IMR-90 (cell line): Measurements from ENCODE around the gene NFE2. TPM values are rescaled to one million over a fixed set of nuclear protein-coding genes. Genes with fewer than 3 reads are reported as not detected.

Experiments used
- ATAC-seq: fragments of 200-7000 bp; cut with Tn5 transposase; 2 replicates; pipeline ENCODE4 v1.9.1; 2020; ENCODE audit warnings: low read depth, mild to moderate bottlenecking, moderate library complexity
- BruUV-seq: library from RNA; stranded (reverse); fragments of 400-500 nt; replicated peaks from 2 replicates; lab custom pipeline; 2021; lab: Mats Ljungman, UMichigan
- CTCF ChIA-PET: fragments of 300-600 bp; formaldehyde crosslinking; extraction: SDS; loops from one replicate; lab custom pipeline; 2021; ENCODE audit warnings: antibody characterized with exemption; lab: Yijun Ruan, JAX
- POLR2A ChIA-PET: fragments of 300-600 bp; sonication (Branson Sonifier 250); formaldehyde crosslinking; loops from one replicate; lab custom pipeline; 2022; ENCODE audit warnings: antibody characterized with exemption; ENCODE audit not compliant: unreplicated experiment; lab: Charles Lee
- DNase-seq: peaks from one replicate; pipeline ENCODE4 v3.0.0; 2013
- H2AFZ ChIP-seq: replicated peaks from 2 replicates; pipeline ENCODE3; 2013; ENCODE audit warnings: low read length, mild to moderate bottlenecking; ENCODE audit not compliant: poor library complexity
- H2AK5ac ChIP-seq: 2 replicates; pipeline ENCODE4 v1.6.1; 2013; ENCODE audit warnings: low read depth, low read length, inconsistent platforms
- H2AK9ac ChIP-seq: replicated peaks from 2 replicates; pipeline ENCODE3; 2013; ENCODE audit warnings: mild to moderate bottlenecking, low read depth, low read length, moderate library complexity; ENCODE audit not compliant: poor library complexity
- H2BK120ac ChIP-seq: 2 replicates; pipeline ENCODE4 v1.6.1; 2013; ENCODE audit warnings: low read depth, low read length, inconsistent platforms
- H2BK15ac ChIP-seq: 3 replicates; pipeline ENCODE4 v1.6.1; 2013; ENCODE audit warnings: low read depth, low read length, inconsistent platforms
- H2BK20ac ChIP-seq: 2 replicates; pipeline ENCODE4 v1.6.1; 2013; ENCODE audit warnings: low read depth, mild to moderate bottlenecking, inconsistent platforms, low read length, moderate library complexity
- H2BK5ac ChIP-seq: 2 replicates; pipeline ENCODE4 v1.6.1; 2013; ENCODE audit warnings: mild to moderate bottlenecking, low read depth, low read length, inconsistent platforms; ENCODE audit not compliant: poor library complexity, severe bottlenecking
- H3K14ac ChIP-seq: replicated peaks from 2 replicates; pipeline ENCODE4 v1.6.1; 2013; ENCODE audit warnings: low read depth, low read length, inconsistent platforms
- H3K18ac ChIP-seq: 2 replicates; pipeline ENCODE4 v1.6.1; 2013; ENCODE audit warnings: low read depth, low read length, control low read depth
- H3K23ac ChIP-seq: 2 replicates; pipeline ENCODE4 v1.6.1; 2013; ENCODE audit warnings: low read depth, low read length, inconsistent platforms
- H3K27ac ChIP-seq: 2 replicates; pipeline ENCODE4 v1.5.1; 2013; ENCODE audit warnings: mild to moderate bottlenecking, control low read depth, low read length; ENCODE audit not compliant: insufficient read depth
- H3K27me3 ChIP-seq: 2 replicates; pipeline ENCODE4 v1.6.1; 2013; ENCODE audit warnings: low read length; ENCODE audit not compliant: control insufficient read depth, insufficient read depth
- H3K36me3 ChIP-seq: 2 replicates; pipeline ENCODE4 v1.6.1; 2013; ENCODE audit warnings: low read length, mixed read lengths; ENCODE audit not compliant: control insufficient read depth, insufficient read depth
- H3K4ac ChIP-seq: 2 replicates; pipeline ENCODE4 v1.6.1; 2013; ENCODE audit warnings: low read depth, low read length, inconsistent platforms
- H3K4me1 ChIP-seq: 2 replicates; pipeline ENCODE4 v1.6.1; 2013; ENCODE audit warnings: low read length, mixed read lengths; ENCODE audit not compliant: control insufficient read depth, insufficient read depth
- H3K4me2 ChIP-seq: 2 replicates; pipeline ENCODE4 v1.6.1; 2013; ENCODE audit warnings: low read depth, mild to moderate bottlenecking, control low read depth, low read length, moderate library complexity
- H3K4me3 ChIP-seq: 2 replicates; pipeline ENCODE4 v1.5.1; 2013; ENCODE audit warnings: low read depth, mild to moderate bottlenecking, control low read depth, low read length, moderate library complexity; ENCODE audit not compliant: insufficient read depth
- H3K56ac ChIP-seq: 2 replicates; pipeline ENCODE4 v1.6.1; 2013; ENCODE audit warnings: low read length, inconsistent platforms; ENCODE audit not compliant: insufficient read depth; ENCODE audit errors: extremely low read depth
- H3K79me1 ChIP-seq, 2 experiments: 2 replicates each; pipeline ENCODE4 v1.6.1; 2013; ENCODE audit warnings: low read length in 2 of 2, inconsistent platforms in 1 of 2, low read depth in 1 of 2
- H3K9ac ChIP-seq: 2 replicates; pipeline ENCODE4 v1.6.1; 2013; ENCODE audit warnings: low read depth, low read length, control low read depth
- H3K9me1 ChIP-seq: 2 replicates; pipeline ENCODE4 v1.6.1; 2013; ENCODE audit warnings: low read length, inconsistent platforms; ENCODE audit not compliant: insufficient read depth
- H3K9me3 ChIP-seq: 2 replicates; pipeline ENCODE4 v1.6.1; 2013; ENCODE audit warnings: low read length; ENCODE audit not compliant: control insufficient read depth, insufficient read depth
- H4K20me1 ChIP-seq: 2 replicates; pipeline ENCODE4 v1.6.1; 2013; ENCODE audit warnings: low read length, inconsistent platforms; ENCODE audit not compliant: insufficient read depth
- H4K5ac ChIP-seq: 2 replicates; pipeline ENCODE4 v1.6.1; 2013; ENCODE audit warnings: mild to moderate bottlenecking, low read depth, low read length, control low read depth
- H4K8ac ChIP-seq, 2 experiments: 2 replicates each; pipeline ENCODE4 v1.6.1; 2013; ENCODE audit warnings: low read depth in 2 of 2, low read length in 2 of 2, control low read depth in 1 of 2, inconsistent platforms in 1 of 2
- H4K91ac ChIP-seq: 2 replicates; pipeline ENCODE4 v1.6.1; 2013; ENCODE audit warnings: low read depth, low read length, inconsistent platforms; ENCODE audit not compliant: insufficient read depth
- BHLHE40 ChIP-seq: fragments of 150-350 bp; IDR thresholded peaks from 2 replicates; pipeline ENCODE4 v1.6.1; 2016; ENCODE audit warnings: mild to moderate bottlenecking, low read depth, low read length
- CHD1 ChIP-seq: IDR thresholded peaks from 2 replicates; pipeline ENCODE4 v1.6.1; 2012; ENCODE audit warnings: low read depth, low read length, improper control_type of control experiment
- ELK1 ChIP-seq: fragments of 150-350 bp; IDR thresholded peaks from 2 replicates; pipeline ENCODE4 v1.6.1; 2016; ENCODE audit warnings: low read depth, mild to moderate bottlenecking, low read length, moderate library complexity, borderline replicate concordance
- FOS ChIP-seq: fragments of 150-350 bp; IDR thresholded peaks from 2 replicates; pipeline ENCODE4 v1.6.1; 2016; ENCODE audit warnings: low read depth, low read length
- MAFK ChIP-seq: IDR thresholded peaks from 2 replicates; pipeline ENCODE4 v1.6.1; 2012; ENCODE audit warnings: low read depth, low read length, improper control_type of control experiment
- MAZ ChIP-seq: IDR thresholded peaks from 2 replicates; pipeline ENCODE4 v1.6.1; 2012; ENCODE audit warnings: low read depth, mild to moderate bottlenecking, low read length, improper control_type of control experiment, moderate library complexity, borderline replicate concordance
- MXI1 ChIP-seq: IDR thresholded peaks from 2 replicates; pipeline ENCODE4 v1.6.1; 2012; ENCODE audit warnings: low read depth, mild to moderate bottlenecking, low read length, moderate library complexity, borderline replicate concordance
- NFE2L2 ChIP-seq: fragments of 150-350 bp; IDR thresholded peaks from 2 replicates; pipeline ENCODE4 v1.6.1; 2016; ENCODE audit warnings: low read depth, mild to moderate bottlenecking, low read length
- POLR2A ChIP-seq: IDR thresholded peaks from 2 replicates; pipeline ENCODE4 v1.6.1; 2012; ENCODE audit warnings: mild to moderate bottlenecking, low read depth, low read length
- RAD21 ChIP-seq: IDR thresholded peaks from 2 replicates; pipeline ENCODE4 v1.6.1; 2012; ENCODE audit warnings: low read length, improper control_type of control experiment
- RFX5 ChIP-seq: IDR thresholded peaks from 2 replicates; pipeline ENCODE4 v1.8.0; 2012; ENCODE audit warnings: low read depth, mild to moderate bottlenecking, low read length, moderate library complexity
- SMC3 ChIP-seq: fragments of 150-350 bp; IDR thresholded peaks from 2 replicates; pipeline ENCODE4 v1.6.1; 2016; ENCODE audit warnings: low read depth, mild to moderate bottlenecking, antibody characterized with exemption, low read length, moderate library complexity
- USF2 ChIP-seq: fragments of 150-350 bp; IDR thresholded peaks from 2 replicates; pipeline ENCODE4 v1.6.1; 2017; ENCODE audit warnings: mild to moderate bottlenecking, antibody characterized with exemption, low read length, low read depth
- WGBS, 2 experiments: methylation state at CpG; one replicate each; pipeline versions ENCODE4 v1.1.5 to v1.1.7; 2013; ENCODE audit warnings: missing lambda C conversion rate in 2 of 2; ENCODE audit not compliant: insufficient read length in 1 of 2; ENCODE audit errors: extremely low coverage in 2 of 2; 5-methylcytosine and 5-hydroxymethylcytosine counted together
- dilution Hi-C: fragments of 300-500 bp; cut with HindIII; formaldehyde crosslinking; loops from one replicate; pipeline ENCODE4 v1.14.3; 2018; ENCODE audit warnings: low sequenced_read_pairs; ENCODE audit not compliant: unreplicated experiment
- in situ Hi-C: fragments of 300-500 bp; cut with MboI; formaldehyde crosslinking; loops from 3 replicates; pipeline ENCODE4 v1.14.3; 2019; ENCODE audit warnings: low sequenced_read_pairs, inconsistent platforms, mixed read lengths
- intact Hi-C: fragments of 100-400 bp; cut with micrococcal nuclease; formaldehyde crosslinking; loops from 2 replicates; pipeline ENCODE4 v1.10.0; 2022
- polyA plus RNA-seq, 3 experiments: library from polyadenylated mRNA; depleted of rRNA; stranded (reverse); fragments of >200 nt; gene quantifications; 2 replicates each; pipeline ENCODE4 v1.2.3, GENCODE V29; 2012; ENCODE audit warnings: low replicate concordance in 1 of 3
- total RNA-seq: library from RNA; depleted of rRNA; stranded (reverse); fragments of >200 nt; gene quantifications from 2 replicates; pipeline ENCODE4 v1.2.3, GENCODE V29; 2012
- TF ChIP-seq, protein P1 (sequence below): conservative IDR thresholded peaks from 2 replicates; pipeline ENCODE4 v1.5.1; 2012; ENCODE audit warnings: mild to moderate bottlenecking, low read depth, low read length, improper control_type of control experiment

The NFE2 gene
- total and polyA plus RNA-seq, 2 of the 4 experiments (the other 2 are of a cell fraction): 0.18 to 0.32 TPM

DNA sequence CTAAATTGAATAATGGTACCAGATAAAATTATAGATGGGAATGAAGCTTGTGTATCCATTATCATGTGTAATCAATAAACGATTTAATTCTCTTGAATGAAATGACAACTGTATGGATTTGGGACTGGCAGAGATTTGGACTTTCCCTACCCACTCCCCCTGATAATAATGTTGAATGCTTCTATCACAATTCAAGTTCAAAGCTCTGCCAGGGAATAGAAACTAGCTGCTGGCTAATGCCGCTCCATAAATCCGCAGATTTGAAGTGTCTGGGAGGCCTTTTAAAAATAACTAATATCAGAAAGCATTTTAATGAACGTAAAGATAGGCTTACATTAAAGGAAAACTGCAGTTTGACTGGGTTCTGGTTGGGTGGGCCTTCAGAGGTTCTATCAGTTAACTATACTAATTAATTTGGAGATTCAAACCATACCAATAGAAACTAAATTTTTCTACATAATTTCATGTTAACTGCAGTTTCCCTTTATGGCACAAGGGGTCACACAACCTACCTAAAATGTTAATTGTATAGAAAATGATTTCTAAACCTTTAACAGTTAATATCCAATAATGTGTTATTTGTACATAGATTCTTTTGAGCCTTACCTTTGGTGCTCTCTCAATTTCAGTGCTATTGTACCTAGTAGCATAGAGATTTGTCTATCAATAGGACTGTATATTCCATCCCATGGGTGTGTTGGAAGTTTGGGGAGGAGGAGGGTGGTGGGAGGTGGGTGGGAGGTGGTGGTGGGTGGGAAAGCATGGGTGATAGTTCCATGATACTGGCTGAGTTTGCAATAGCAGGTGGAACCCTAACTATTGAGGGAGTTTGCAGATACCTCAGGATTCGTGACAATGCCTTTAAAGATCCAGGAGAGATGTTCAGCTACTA is 15.4 kb downstream of the NFE2 start:
- Histone ChIP-seq H3K4me3 (no peak overlapping the region), H3K14ac (no peak overlapping the region), H3K36me3 (peaks cover 42% of the 10 kb centered on the region), H2BK15ac (no peak overlapping the region), H2AK9ac (no peak overlapping the region), H3K56ac (no peak overlapping the region), H3K27ac (no peak overlapping the region), H4K5ac (no peak overlapping the region), H2AK5ac (no peak overlapping the region), H3K23ac (peak overlapping the region; percentile 7; the same call in 1 of the 2 replicates), H2BK5ac (no peak overlapping the region), H4K91ac (no peak overlapping the region), H3K9me1 (no peaks in the 10 kb centered on the region), H3K4me1 (no peaks in the 10 kb centered on the region), H4K20me1 (peaks cover 86% of the 10 kb centered on the region), H3K9me3 (no peaks in the 10 kb centered on the region), H2AFZ (no peak overlapping the region), H3K9ac (peak overlapping the region; percentile 55; the same call in 1 of the 2 replicates), H3K4ac (no peak overlapping the region), H2BK120ac (no peak overlapping the region), H3K79me1 (peaks cover 12 to 35% of the 10 kb centered on the region in 2 experiments), H3K27me3 (no peaks in the 10 kb centered on the region), H4K8ac (no peak overlapping the region), H3K4me2 (no peak overlapping the region), H3K18ac (no peak overlapping the region), H2BK20ac (no peak overlapping the region)
- intact Hi-C loops (loop anchor here (1.0 to 5.0 kb wide), 2 partner anchors 33 to 83 kb away; no protein-coding TSS in a partner anchor), dilution Hi-C loops (no loop called here), in situ Hi-C loops (no loop called here)
- ChIA-PET POLR2A (no interaction called here), CTCF (interaction anchor here (0.6 to 0.9 kb wide), 3 partner anchors 39 to 66 kb away, joined by 3 to 4 read pairs (median 4); partner anchors contain the start of gene COPZ1)
- 100% methylated on average over 1 of the region's 5 CpGs; no CpG with 5 or more reads in 1 of the 2 experiments for WGBS, 2 experiments
- ATAC-seq: no peak
- no peak for DNase-seq
- no TSS peak for BruUV-seq
- TF ChIP-seq ELK1: no peak
- no peak for TF ChIP-seq FOS
- no peak for TF ChIP-seq BHLHE40
- TF ChIP-seq RAD21: peak; percentile 29
- no peak for TF ChIP-seq RFX5
- TF ChIP-seq, protein P1, sequence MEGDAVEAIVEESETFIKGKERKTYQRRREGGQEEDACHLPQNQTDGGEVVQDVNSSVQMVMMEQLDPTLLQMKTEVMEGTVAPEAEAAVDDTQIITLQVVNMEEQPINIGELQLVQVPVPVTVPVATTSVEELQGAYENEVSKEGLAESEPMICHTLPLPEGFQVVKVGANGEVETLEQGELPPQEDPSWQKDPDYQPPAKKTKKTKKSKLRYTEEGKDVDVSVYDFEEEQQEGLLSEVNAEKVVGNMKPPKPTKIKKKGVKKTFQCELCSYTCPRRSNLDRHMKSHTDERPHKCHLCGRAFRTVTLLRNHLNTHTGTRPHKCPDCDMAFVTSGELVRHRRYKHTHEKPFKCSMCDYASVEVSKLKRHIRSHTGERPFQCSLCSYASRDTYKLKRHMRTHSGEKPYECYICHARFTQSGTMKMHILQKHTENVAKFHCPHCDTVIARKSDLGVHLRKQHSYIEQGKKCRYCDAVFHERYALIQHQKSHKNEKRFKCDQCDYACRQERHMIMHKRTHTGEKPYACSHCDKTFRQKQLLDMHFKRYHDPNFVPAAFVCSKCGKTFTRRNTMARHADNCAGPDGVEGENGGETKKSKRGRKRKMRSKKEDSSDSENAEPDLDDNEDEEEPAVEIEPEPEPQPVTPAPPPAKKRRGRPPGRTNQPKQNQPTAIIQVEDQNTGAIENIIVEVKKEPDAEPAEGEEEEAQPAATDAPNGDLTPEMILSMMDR: peak; percentile 41
- no peak for TF ChIP-seq MAFK
- TF ChIP-seq USF2: no peak
- TF ChIP-seq POLR2A: no peak
- no peak for TF ChIP-seq NFE2L2
- TF ChIP-seq MXI1: no peak
- TF ChIP-seq MAZ: no peak
- TF ChIP-seq SMC3: peak; percentile 40
- no peak for TF ChIP-seq CHD1
